Vagina (tissue), 2 donors: ENCODE data around the gene EFNA4.

Experiments
- POLR2A ChIP-seq, 2 donors: fragments of 450-650 bp; IDR thresholded peaks; one replicate each; pipeline ENCODE4 v1.6.1; 2017; ENCODE audit warnings: antibody characterized with exemption in 2 of 2, mild to moderate bottlenecking in 2 of 2, moderate library complexity in 2 of 2
- TF ChIP-seq, protein P1 (sequence below), 3 experiments: fragments of 450-650 bp in 2 of 3; fragments of 200-600 bp in 1 of 3; sonication (generic) in 1 of 3; IDR thresholded peaks; one replicate each; pipeline ENCODE4 v1.5.1; 2017 to 2019; ENCODE audit warnings: antibody characterized with exemption in 3 of 3, mild to moderate bottlenecking in 2 of 3, moderate library complexity in 2 of 3

- no peak for TF ChIP-seq POLR2A (IDR thresholded peaks at IDR 0.05)
- TF ChIP-seq, protein P1, sequence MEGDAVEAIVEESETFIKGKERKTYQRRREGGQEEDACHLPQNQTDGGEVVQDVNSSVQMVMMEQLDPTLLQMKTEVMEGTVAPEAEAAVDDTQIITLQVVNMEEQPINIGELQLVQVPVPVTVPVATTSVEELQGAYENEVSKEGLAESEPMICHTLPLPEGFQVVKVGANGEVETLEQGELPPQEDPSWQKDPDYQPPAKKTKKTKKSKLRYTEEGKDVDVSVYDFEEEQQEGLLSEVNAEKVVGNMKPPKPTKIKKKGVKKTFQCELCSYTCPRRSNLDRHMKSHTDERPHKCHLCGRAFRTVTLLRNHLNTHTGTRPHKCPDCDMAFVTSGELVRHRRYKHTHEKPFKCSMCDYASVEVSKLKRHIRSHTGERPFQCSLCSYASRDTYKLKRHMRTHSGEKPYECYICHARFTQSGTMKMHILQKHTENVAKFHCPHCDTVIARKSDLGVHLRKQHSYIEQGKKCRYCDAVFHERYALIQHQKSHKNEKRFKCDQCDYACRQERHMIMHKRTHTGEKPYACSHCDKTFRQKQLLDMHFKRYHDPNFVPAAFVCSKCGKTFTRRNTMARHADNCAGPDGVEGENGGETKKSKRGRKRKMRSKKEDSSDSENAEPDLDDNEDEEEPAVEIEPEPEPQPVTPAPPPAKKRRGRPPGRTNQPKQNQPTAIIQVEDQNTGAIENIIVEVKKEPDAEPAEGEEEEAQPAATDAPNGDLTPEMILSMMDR (IDR thresholded peaks at IDR 0.05), result no peak
Observed at GRCh38 chr1:155108296-155108695, 44.8 kb downstream of the EFNA4 start.
